ENCODE measurements around the gene SPTSSB. TPM values are rescaled to one million over a fixed set of nuclear protein-coding genes. Genes with fewer than 3 reads are reported as not detected.

The SPTSSB gene
- total and polyA plus RNA-seq, 9 of the 15 experiments (the other 6 are each of a cell fraction or from before 2014, with no cell fraction given) = 0.07 TPM; not detected in 8

- 0% methylated on average over 2 of the region's 2 CpGs for WGBS (ENCODE audit: insufficient coverage, low coverage, missing lambda C conversion rate)
- no peak overlapping the region for H2AFZ ChIP-seq (ENCODE audit: low read depth, low read length)
- intact Hi-C loops (cut with micrococcal nuclease) (no loop called here), in situ Hi-C loops (cut with MboI) (no loop called here)
- H3K36me3 ChIP-seq (ENCODE audit: control insufficient read depth, insufficient read depth, low read length) = no peaks in the 10 kb centered on the region
- ATAC-seq (no peak), FAIRE-seq (no peak), DNase-seq (ENCODE audit: extremely low read depth in 1 of 4, low spot score in 3 of 4) (no peak)
- H3K4me1 ChIP-seq (replicated peaks in 1 of 2; ENCODE audit: control insufficient read depth in 2 of 2, insufficient read depth in 2 of 2, low read length in 2 of 2) = no peaks in the 10 kb centered on the region
- ChIA-PET CTCF (ENCODE audit: low intra/inter-chr PET ratio) (no interaction called here), POLR2A (no interaction called here)
- no peaks in the 10 kb centered on the region for H3K9me1 ChIP-seq (ENCODE audit: control insufficient read depth, insufficient read depth, low read length)
- no peaks in the 10 kb centered on the region for H4K20me1 ChIP-seq (replicated peaks; ENCODE audit: control insufficient read depth, insufficient read depth, low read length)
- H3K4me2 ChIP-seq (ENCODE audit: insufficient read depth, low read length) = no peak overlapping the region
- no TSS peak for BruUV-seq (replicated peaks)
- no peaks in the 10 kb centered on the region for H3K27me3 ChIP-seq (ENCODE audit: control insufficient read depth in 2 of 2, insufficient read depth in 2 of 2, low read length in 2 of 2)
- no peaks in the 10 kb centered on the region for H3K79me2 ChIP-seq (ENCODE audit: control insufficient read depth, insufficient read depth, low read length)
- no peaks in the 10 kb centered on the region for H3K9me3 ChIP-seq (replicated peaks; ENCODE audit: control insufficient read depth, insufficient read depth, low read depth, low read length)
- H3K4me3 ChIP-seq = no peak overlapping the region
- no peak overlapping the region for H3K27ac ChIP-seq (ENCODE audit: extremely low read depth, low read depth, low read length)
- no peak overlapping the region for H3K9ac ChIP-seq (ENCODE audit: insufficient read depth in 1 of 2, low read depth in 2 of 2, low read length in 2 of 2)
- no peak for TF ChIP-seq BRD9 (IDR thresholded peaks at IDR 0.05; ENCODE audit: low read depth, partially characterized antibody)
- TF ChIP-seq ZNF134 (CRISPR knock-in tag; conservative IDR thresholded peaks at IDR 0.05) = no peak
- no peak for TF ChIP-seq TFAP4 (CRISPR knock-in tag; IDR thresholded peaks at IDR 0.05; ENCODE audit: borderline replicate concordance)
- TF ChIP-seq GABPB1 (CRISPR knock-in tag; IDR thresholded peaks at IDR 0.05) = no peak
- TF ChIP-seq RBM39 (optimal IDR thresholded peaks at IDR 0.05; ENCODE audit: low read depth, low read length) = no peak
- TF ChIP-seq, protein P1, sequence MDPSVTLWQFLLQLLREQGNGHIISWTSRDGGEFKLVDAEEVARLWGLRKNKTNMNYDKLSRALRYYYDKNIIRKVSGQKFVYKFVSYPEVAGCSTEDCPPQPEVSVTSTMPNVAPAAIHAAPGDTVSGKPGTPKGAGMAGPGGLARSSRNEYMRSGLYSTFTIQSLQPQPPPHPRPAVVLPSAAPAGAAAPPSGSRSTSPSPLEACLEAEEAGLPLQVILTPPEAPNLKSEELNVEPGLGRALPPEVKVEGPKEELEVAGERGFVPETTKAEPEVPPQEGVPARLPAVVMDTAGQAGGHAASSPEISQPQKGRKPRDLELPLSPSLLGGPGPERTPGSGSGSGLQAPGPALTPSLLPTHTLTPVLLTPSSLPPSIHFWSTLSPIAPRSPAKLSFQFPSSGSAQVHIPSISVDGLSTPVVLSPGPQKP (CRISPR knock-in tag; IDR thresholded peaks at IDR 0.05) = no peak
- TF ChIP-seq, protein P2, sequence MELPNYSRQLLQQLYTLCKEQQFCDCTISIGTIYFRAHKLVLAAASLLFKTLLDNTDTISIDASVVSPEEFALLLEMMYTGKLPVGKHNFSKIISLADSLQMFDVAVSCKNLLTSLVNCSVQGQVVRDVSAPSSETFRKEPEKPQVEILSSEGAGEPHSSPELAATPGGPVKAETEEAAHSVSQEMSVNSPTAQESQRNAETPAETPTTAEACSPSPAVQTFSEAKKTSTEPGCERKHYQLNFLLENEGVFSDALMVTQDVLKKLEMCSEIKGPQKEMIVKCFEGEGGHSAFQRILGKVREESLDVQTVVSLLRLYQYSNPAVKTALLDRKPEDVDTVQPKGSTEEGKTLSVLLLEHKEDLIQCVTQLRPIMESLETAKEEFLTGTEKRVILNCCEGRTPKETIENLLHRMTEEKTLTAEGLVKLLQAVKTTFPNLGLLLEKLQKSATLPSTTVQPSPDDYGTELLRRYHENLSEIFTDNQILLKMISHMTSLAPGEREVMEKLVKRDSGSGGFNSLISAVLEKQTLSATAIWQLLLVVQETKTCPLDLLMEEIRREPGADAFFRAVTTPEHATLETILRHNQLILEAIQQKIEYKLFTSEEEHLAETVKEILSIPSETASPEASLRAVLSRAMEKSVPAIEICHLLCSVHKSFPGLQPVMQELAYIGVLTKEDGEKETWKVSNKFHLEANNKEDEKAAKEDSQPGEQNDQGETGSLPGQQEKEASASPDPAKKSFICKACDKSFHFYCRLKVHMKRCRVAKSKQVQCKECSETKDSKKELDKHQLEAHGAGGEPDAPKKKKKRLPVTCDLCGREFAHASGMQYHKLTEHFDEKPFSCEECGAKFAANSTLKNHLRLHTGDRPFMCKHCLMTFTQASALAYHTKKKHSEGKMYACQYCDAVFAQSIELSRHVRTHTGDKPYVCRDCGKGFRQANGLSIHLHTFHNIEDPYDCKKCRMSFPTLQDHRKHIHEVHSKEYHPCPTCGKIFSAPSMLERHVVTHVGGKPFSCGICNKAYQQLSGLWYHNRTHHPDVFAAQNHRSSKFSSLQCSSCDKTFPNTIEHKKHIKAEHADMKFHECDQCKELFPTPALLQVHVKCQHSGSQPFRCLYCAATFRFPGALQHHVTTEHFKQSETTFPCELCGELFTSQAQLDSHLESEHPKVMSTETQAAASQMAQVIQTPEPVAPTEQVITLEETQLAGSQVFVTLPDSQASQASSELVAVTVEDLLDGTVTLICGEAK (IDR thresholded peaks at IDR 0.05) = no peak
- TF ChIP-seq, protein P2 (CRISPR knock-in tag; IDR thresholded peaks at IDR 0.05) = no peak
- no peak for TF ChIP-seq MAFG (tag; conservative IDR thresholded peaks at IDR 0.05)
- no peak for TF ChIP-seq BRF1 (IDR thresholded peaks at IDR 0.05; ENCODE audit: borderline replicate concordance, extremely low read depth, insufficient read length)
These were observed 48.3 kb downstream of the SPTSSB start for GRCh38 chr3:161322781-161323568.
